Mesodermal cell (in vitro differentiated cells): Measurements from ENCODE around the gene CALU.

Experiments used
- H3K27ac ChIP-seq: 2 replicates; pipeline ENCODE4 v1.7.0; 2013; ENCODE audit warnings: mild to moderate bottlenecking, low read depth, low read length, moderate library complexity; ENCODE audit not compliant: severe bottlenecking
- H3K36me3 ChIP-seq: 2 replicates; pipeline ENCODE4 v1.7.1; 2013; ENCODE audit warnings: mild to moderate bottlenecking, low read length, moderate library complexity; ENCODE audit not compliant: control insufficient read depth, insufficient read depth
- H3K4me1 ChIP-seq: one replicate; pipeline ENCODE4 v1.7.1; 2013; ENCODE audit warnings: mild to moderate bottlenecking, low read length; ENCODE audit not compliant: insufficient read depth, control insufficient read depth, poor library complexity, severe bottlenecking
- H3K4me3 ChIP-seq: 2 replicates; pipeline ENCODE4 v1.7.0; 2013; ENCODE audit warnings: low read length, control low read depth, mild to moderate bottlenecking; ENCODE audit not compliant: insufficient read depth, poor library complexity, severe bottlenecking; ENCODE audit errors: extremely low read depth
- H3K9me3 ChIP-seq: 2 replicates; pipeline ENCODE4 v1.7.1; 2013; ENCODE audit warnings: mild to moderate bottlenecking, low read length, moderate library complexity; ENCODE audit not compliant: control insufficient read depth
- WGBS, 2 experiments: methylation state at CpG; one replicate each; pipeline ENCODE4 v1.1.5; 2013; ENCODE audit warnings: missing lambda C conversion rate in 2 of 2; ENCODE audit not compliant: insufficient coverage in 2 of 2; 5-methylcytosine and 5-hydroxymethylcytosine counted together

The CALU gene

GRCh38 chr7:128796327-128796726, 57.2 kb downstream of the CALU start:
- Histone ChIP-seq H3K9me3 (no peaks in the 10 kb centered on the region), H3K27ac (peak overlapping the region; percentile 45), H3K4me1 (peaks cover 24% of the 10 kb centered on the region), H3K36me3 (peaks cover 36% of the 10 kb centered on the region), H3K4me3 (no peak overlapping the region)
- WGBS, 2 experiments: 90 to 91% methylated on average over 4 of the region's 5 CpGs

- Histone ChIP-seq H3K4me1 (peaks cover 12% of the 10 kb centered on the region), H3K36me3 (peaks cover 45% of the 10 kb centered on the region), H3K27ac (no peak overlapping the region), H3K9me3 (no peaks in the 10 kb centered on the region), H3K4me3 (no peak overlapping the region)
- no CpG with 5 or more reads among the region's 2 CpGs for WGBS, 2 experiments
Measured at GRCh38 chr7:128799451-128799850, 60.3 kb downstream of the CALU start.

- Histone ChIP-seq H3K27ac (no peak overlapping the region), H3K4me3 (no peak overlapping the region), H3K9me3 (no peaks in the 10 kb centered on the region), H3K4me1 (peaks cover 12% of the 10 kb centered on the region), H3K36me3 (peaks cover 46% of the 10 kb centered on the region)
- 93 to 100% methylated on average over 1 to 3 of the region's 3 CpGs for WGBS, 2 experiments
Measured at GRCh38 chr7:128800567-128800966, 61.4 kb downstream of the CALU start.

DNA sequence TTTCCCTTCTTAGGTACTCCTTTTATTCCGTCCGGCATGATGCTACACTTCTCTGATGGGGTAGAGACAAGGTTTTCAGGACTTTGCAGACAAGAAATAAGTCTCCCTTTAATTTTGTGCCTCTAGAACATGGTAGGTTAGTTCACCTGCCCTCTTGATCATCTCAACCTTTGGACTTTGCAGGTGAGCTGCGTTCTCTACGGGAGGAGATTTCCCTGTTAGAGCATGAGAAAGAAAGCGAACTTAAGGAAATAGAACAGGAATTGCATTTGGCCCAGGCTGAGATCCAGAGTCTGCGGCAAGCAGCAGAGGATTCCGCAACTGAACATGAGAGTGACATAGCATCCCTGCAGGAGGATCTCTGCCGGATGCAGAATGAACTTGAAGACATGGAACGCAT, 61.8 kb downstream of the CALU start:
- Histone ChIP-seq H3K4me1 (peaks cover 10% of the 10 kb centered on the region), H3K9me3 (no peaks in the 10 kb centered on the region), H3K27ac (no peak overlapping the region), H3K4me3 (no peak overlapping the region), H3K36me3 (peaks cover 48% of the 10 kb centered on the region)
- WGBS, 2 experiments: 97% methylated on average over 7 of the region's 9 CpGs

- peaks cover 56% of the 10 kb centered on the region for H3K36me3 ChIP-seq
- no peak overlapping the region for H3K27ac ChIP-seq
- 90 to 91% methylated on average over 1 of the region's 2 CpGs for WGBS, 2 experiments
- peaks cover 6% of the 10 kb centered on the region for H3K4me1 ChIP-seq
- no peaks in the 10 kb centered on the region for H3K9me3 ChIP-seq
- H3K4me3 ChIP-seq: no peak overlapping the region
Measured at GRCh38 chr7:128801667-128802418, 62.7 kb downstream of the CALU start.

DNA sequence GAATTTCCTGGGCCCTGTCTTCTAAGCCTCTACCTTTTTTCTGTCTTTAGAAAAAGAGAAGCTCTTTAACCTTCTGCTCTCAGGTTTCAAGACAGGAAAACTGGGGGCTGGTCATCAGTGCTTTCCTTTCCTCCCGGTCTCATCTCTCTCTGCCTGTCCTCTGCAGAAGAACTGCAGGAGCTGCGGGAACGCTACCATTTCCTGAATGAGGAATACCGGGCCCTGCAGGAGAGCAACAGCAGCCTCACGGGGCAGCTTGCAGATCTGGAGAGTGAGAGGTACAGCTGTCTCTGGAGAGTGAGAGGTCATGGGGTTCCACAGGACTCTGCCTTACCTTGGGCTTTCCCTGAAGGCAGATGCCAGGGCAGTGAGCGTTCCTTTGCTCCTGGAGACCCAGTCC, 65.3 kb downstream of the CALU start:
- H3K27ac ChIP-seq: no peak overlapping the region
- H3K9me3 ChIP-seq: no peaks in the 10 kb centered on the region
- H3K4me3 ChIP-seq: no peak overlapping the region
- H3K4me1 ChIP-seq: peaks cover 6% of the 10 kb centered on the region
- H3K36me3 ChIP-seq: peaks cover 71% of the 10 kb centered on the region
- 55 to 75% methylated on average over 3 of the region's 6 CpGs for WGBS, 2 experiments

GRCh38 chr7:128805225-128805624, 66.1 kb downstream of the CALU start:
- WGBS, 2 experiments: 92 to 95% methylated on average over 5 of the region's 5 CpGs
- no peak overlapping the region for H3K27ac ChIP-seq
- H3K4me1 ChIP-seq: peaks cover 6% of the 10 kb centered on the region
- no peak overlapping the region for H3K4me3 ChIP-seq
- peaks cover 78% of the 10 kb centered on the region for H3K36me3 ChIP-seq
- H3K9me3 ChIP-seq: no peaks in the 10 kb centered on the region

- Histone ChIP-seq H3K9me3 (no peaks in the 10 kb centered on the region), H3K4me3 (no peak overlapping the region), H3K27ac (no peak overlapping the region), H3K36me3 (peaks cover 77% of the 10 kb centered on the region), H3K4me1 (peaks cover 6% of the 10 kb centered on the region)
- WGBS, 2 experiments: 92 to 97% methylated on average over 8 of the region's 8 CpGs
Measured at GRCh38 chr7:128807191-128807590, 68.0 kb downstream of the CALU start.

- no peak overlapping the region for H3K27ac ChIP-seq
- H3K4me1 ChIP-seq: peaks cover 8% of the 10 kb centered on the region
- 71% methylated on average over 1 of the region's 3 CpGs; no CpG with 5 or more reads in 1 of the 2 experiments for WGBS, 2 experiments
- no peaks in the 10 kb centered on the region for H3K9me3 ChIP-seq
- H3K36me3 ChIP-seq: peaks cover 74% of the 10 kb centered on the region
- no peak overlapping the region for H3K4me3 ChIP-seq
Measured at GRCh38 chr7:128809363-128809762, 70.2 kb downstream of the CALU start.

GRCh38 chr7:128810473-128810872, 71.3 kb downstream of the CALU start:
- Histone ChIP-seq H3K27ac (no peak overlapping the region), H3K36me3 (peaks cover 63% of the 10 kb centered on the region), H3K4me3 (no peak overlapping the region), H3K4me1 (peaks cover 3% of the 10 kb centered on the region), H3K9me3 (no peaks in the 10 kb centered on the region)
- 86% methylated on average over 1 of the region's 2 CpGs; no CpG with 5 or more reads in 1 of the 2 experiments for WGBS, 2 experiments

DNA sequence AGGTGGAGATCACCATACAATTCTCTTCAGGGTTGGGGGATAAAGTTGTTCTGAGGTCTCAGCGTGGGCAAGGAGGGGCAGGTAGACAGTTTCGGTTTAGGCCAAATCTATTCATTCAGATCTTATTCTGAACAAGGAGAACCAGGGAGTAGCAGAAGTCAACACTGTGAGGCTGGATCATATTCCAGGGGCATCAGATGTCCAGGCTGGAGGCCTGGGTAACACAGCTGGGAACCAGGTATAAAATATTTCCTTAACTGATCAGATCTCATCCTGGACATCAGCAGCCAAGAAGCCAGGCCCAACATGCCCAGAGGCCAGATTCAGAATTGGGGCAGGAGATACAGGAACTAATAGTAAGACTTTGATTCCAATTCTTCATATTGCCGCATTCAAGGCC, 71.8 kb downstream of the CALU start:
- 100% methylated on average over 2 of the region's 3 CpGs for WGBS, 2 experiments
- no peaks in the 10 kb centered on the region for H3K9me3 ChIP-seq
- no peak overlapping the region for H3K4me3 ChIP-seq
- H3K4me1 ChIP-seq: peaks cover 3% of the 10 kb centered on the region
- H3K36me3 ChIP-seq: peaks cover 58% of the 10 kb centered on the region
- no peak overlapping the region for H3K27ac ChIP-seq
